ENCODE measurements around the gene RNF8. TPM values are rescaled to one million over a fixed set of nuclear protein-coding genes. Genes with fewer than 3 reads are reported as not detected.

RNF8 gene
- total and polyA plus RNA-seq, 2 donors (not counting 3 experiments of a cell fraction or from before 2014, with no cell fraction given) = 16.6 to 27.3 TPM

DNA sequence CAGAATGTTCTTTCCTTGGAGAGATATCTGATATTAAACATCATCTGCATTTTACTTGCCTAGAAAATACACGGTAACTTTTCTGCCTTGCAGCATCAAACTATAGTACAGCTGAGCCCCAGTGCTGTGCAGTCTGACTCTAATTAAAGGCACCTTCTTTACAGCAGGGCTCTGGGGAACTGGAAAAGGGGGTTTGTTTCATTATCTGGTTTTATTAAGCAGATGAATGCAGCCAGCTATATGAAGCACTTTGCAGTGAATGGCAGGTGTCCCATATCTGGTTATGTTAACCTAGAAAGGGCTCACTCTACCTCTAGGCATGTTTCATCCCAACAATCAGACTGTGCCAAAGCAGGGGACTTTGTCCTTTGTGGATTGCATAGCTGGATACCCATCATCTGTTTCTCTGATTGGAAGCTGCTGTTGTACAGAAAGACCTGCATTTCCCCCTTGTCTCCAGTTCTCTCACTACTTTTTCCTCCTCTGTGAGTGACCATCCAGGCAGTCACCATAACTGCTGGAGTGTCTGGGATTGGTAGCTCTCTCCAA, 39.7 kb downstream of the RNF8 start:
- Histone ChIP-seq H3K4me3 (replicated peaks in 1 of 3; ENCODE audit: insufficient read depth in 1 of 3, low read depth in 1 of 3, low read length in 3 of 3) (no peak overlapping the region), H3K27ac (ENCODE audit: insufficient read depth, low read depth, low read length) (no peak overlapping the region), H3K4me2 (ENCODE audit: insufficient read depth, low read length) (no peak overlapping the region), H3K36me3 (ENCODE audit: control insufficient read depth in 2 of 2, extremely low read depth in 1 of 2, insufficient read depth in 2 of 2, low read length in 2 of 2) (peaks cover 5 to 24% of the 10 kb centered on the region in 2 experiments), H3K9me1 (replicated peaks; ENCODE audit: control insufficient read depth, extremely low read depth, insufficient read depth, low read length) (no peaks in the 10 kb centered on the region), H3K9me3 (replicated peaks; ENCODE audit: control insufficient read depth, insufficient read depth, low read length) (no peaks in the 10 kb centered on the region), H4K20me1 (replicated peaks; ENCODE audit: control insufficient read depth, extremely low read depth, insufficient read depth, low read length) (no peaks in the 10 kb centered on the region), H2AFZ (ENCODE audit: low read depth, low read length) (no peak overlapping the region), H3K79me2 (ENCODE audit: control insufficient read depth, insufficient read depth, low read length) (no peaks in the 10 kb centered on the region), H3K9ac (replicated peaks; ENCODE audit: extremely low read depth, insufficient read depth, low read length) (no peak overlapping the region), H3K4me1 (ENCODE audit: control insufficient read depth, extremely low read depth, insufficient read depth, low read length) (no peaks in the 10 kb centered on the region), H3K27me3 (ENCODE audit: control insufficient read depth in 2 of 2, insufficient read depth in 2 of 2, low read length in 2 of 2) (no peaks in the 10 kb centered on the region)
- DNase-seq (ENCODE audit: low read depth, low spot score) = no peak
- intact Hi-C loops (cut with micrococcal nuclease) = no loop called here
- POLR2A ChIA-PET = no interaction called here
- CTCF ChIA-PET = interaction anchor here (0.8 to 1.4 kb wide), 4 partner anchors 8 to 32 kb away, joined by 3 to 5 read pairs (median 4); no protein-coding TSS in a partner anchor
- BruUV-seq (replicated peaks) = no TSS peak
- TF ChIP-seq EZH2 (IDR thresholded peaks at IDR 0.05; ENCODE audit: borderline replicate concordance, low read depth, low read length, severe bottlenecking) = no peak
- TF ChIP-seq, protein P1, sequence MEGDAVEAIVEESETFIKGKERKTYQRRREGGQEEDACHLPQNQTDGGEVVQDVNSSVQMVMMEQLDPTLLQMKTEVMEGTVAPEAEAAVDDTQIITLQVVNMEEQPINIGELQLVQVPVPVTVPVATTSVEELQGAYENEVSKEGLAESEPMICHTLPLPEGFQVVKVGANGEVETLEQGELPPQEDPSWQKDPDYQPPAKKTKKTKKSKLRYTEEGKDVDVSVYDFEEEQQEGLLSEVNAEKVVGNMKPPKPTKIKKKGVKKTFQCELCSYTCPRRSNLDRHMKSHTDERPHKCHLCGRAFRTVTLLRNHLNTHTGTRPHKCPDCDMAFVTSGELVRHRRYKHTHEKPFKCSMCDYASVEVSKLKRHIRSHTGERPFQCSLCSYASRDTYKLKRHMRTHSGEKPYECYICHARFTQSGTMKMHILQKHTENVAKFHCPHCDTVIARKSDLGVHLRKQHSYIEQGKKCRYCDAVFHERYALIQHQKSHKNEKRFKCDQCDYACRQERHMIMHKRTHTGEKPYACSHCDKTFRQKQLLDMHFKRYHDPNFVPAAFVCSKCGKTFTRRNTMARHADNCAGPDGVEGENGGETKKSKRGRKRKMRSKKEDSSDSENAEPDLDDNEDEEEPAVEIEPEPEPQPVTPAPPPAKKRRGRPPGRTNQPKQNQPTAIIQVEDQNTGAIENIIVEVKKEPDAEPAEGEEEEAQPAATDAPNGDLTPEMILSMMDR (IDR thresholded peaks at IDR 0.05; ENCODE audit: extremely low read depth in 1 of 2, insufficient read depth in 1 of 2, low read depth in 1 of 2, low read length in 2 of 2) = no peak
- TF ChIP-seq GATA2 (IDR thresholded peaks at IDR 0.05; ENCODE audit: insufficient read depth, insufficient read length, low read depth, low read length) = no peak
- no peak for TF ChIP-seq POLR2A (IDR thresholded peaks at IDR 0.05; ENCODE audit: low read depth, low read length)
- TF ChIP-seq, protein P2, sequence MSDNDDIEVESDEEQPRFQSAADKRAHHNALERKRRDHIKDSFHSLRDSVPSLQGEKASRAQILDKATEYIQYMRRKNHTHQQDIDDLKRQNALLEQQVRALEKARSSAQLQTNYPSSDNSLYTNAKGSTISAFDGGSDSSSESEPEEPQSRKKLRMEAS (IDR thresholded peaks at IDR 0.05; ENCODE audit: insufficient read depth, insufficient read length) = no peak
- dilution Hi-C loops (cut with MboI; ENCODE audit: extremely low pct_ligation_motif_present, low sequenced_read_pairs) = no loop called here
- FAIRE-seq = no peak
